Mucosa of stomach (tissue), 1 donor: ENCODE results near the gene PNMA5.
A peak's percentile ranks its signal among the peaks of the same experiment; 100 is the strongest.
"Not testable (repeated sequence)": the region's sequence is repeated elsewhere in the genome, so short reads cannot be mapped to it uniquely, and the experiment has no call there.

Experiments
- H3K27me3 ChIP-seq: one replicate; pipeline ENCODE4 v1.7.0; 2013; ENCODE audit warnings: mild to moderate bottlenecking, low read length; ENCODE audit not compliant: control insufficient read depth, insufficient read depth
- H3K36me3 ChIP-seq: one replicate; pipeline ENCODE4 v1.7.0; 2013; ENCODE audit warnings: low read length; ENCODE audit not compliant: control insufficient read depth, insufficient read depth
- H3K4me1 ChIP-seq: one replicate; pipeline ENCODE4 v1.7.0; 2013; ENCODE audit warnings: mild to moderate bottlenecking, low read length; ENCODE audit not compliant: control insufficient read depth, insufficient read depth
- H3K4me3 ChIP-seq: one replicate; pipeline ENCODE4 v1.7.0; 2013; ENCODE audit warnings: low read length
- H3K9ac ChIP-seq: one replicate; pipeline ENCODE4 v1.7.0; 2013; ENCODE audit warnings: mild to moderate bottlenecking, low read length, moderate library complexity
- H3K9me3 ChIP-seq: one replicate; pipeline ENCODE4 v1.7.0; 2013; ENCODE audit warnings: mild to moderate bottlenecking, low read length, moderate library complexity; ENCODE audit not compliant: control insufficient read depth
- donor health status: Pancreatic carcinoma.

The PNMA5 gene

DNA sequence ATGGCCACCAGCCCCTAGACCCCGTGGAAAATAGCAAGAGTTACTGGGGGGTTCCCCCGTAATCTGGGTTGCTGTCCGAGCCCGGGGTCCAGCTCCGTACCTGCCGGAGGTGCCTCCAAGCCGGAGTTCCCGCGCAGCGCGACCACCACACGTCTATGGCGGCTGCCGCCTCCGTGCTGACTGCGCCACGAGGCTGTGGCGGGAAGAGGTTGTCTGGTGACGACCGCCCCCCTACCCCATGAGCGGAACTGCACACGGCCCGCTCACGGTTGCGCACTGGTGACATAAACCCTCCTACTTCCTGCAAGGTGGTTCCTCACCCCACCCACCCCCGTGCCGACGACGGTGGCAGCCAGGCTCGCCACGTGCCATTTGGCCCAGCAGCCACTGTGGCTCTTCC lies at the start of gene PNMA5:
Gene PNMA5 (minus strand): TSS at position 184 of the 400 bp plus-strand sequence. CDS start 2,518 bp downstream, outside the sequence.
- H3K36me3 ChIP-seq, result no peaks in the 10 kb centered on the region
- H3K9me3 ChIP-seq, result no peaks in the 10 kb centered on the region
- H3K9ac ChIP-seq, result no peak within 1 kb of the TSS
- no peaks in the 10 kb centered on the region for H3K27me3 ChIP-seq
- no peaks in the 10 kb centered on the region for H3K4me1 ChIP-seq
- no peak within 1 kb of the TSS for H3K4me3 ChIP-seq

- no peak overlapping the region for H3K4me3 ChIP-seq
- H3K36me3 ChIP-seq, result no peaks in the 10 kb centered on the region
- no peaks in the 10 kb centered on the region for H3K27me3 ChIP-seq
- peaks cover 3% of the 10 kb centered on the region for H3K4me1 ChIP-seq
- H3K9me3 ChIP-seq, result no peaks in the 10 kb centered on the region
- peak overlapping the region; percentile 28 for H3K9ac ChIP-seq
Observed at GRCh38 chrX:153032397-153033118, 38.6 kb upstream of the PNMA5 start.

DNA sequence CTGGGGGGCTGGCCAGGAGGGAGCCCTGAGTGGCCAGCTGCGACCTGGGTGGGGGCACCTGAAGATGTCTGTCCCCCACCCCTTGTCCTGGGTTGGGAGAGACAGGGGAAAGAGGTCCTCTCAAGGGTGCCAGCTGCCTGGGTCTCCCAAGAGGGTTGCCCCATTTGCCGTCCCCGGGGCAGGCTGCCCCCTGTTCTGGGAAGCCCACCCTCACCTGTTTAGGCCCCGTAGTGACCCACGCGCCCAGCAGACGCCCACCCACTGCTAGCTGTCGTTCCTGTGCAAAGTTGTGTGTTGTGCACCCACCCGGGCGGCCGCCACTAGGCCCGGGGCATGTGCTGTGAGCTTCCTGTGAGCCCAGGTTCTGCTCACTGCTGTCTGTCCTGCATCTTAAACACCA lies 36.9 kb upstream of the PNMA5 start:
- H3K27me3 ChIP-seq, result no peaks in the 10 kb centered on the region
- H3K4me1 ChIP-seq, result peaks cover 3% of the 10 kb centered on the region
- H3K9me3 ChIP-seq, result no peaks in the 10 kb centered on the region
- no peaks in the 10 kb centered on the region for H3K36me3 ChIP-seq
- no peak overlapping the region for H3K4me3 ChIP-seq
- no peak overlapping the region for H3K9ac ChIP-seq

DNA sequence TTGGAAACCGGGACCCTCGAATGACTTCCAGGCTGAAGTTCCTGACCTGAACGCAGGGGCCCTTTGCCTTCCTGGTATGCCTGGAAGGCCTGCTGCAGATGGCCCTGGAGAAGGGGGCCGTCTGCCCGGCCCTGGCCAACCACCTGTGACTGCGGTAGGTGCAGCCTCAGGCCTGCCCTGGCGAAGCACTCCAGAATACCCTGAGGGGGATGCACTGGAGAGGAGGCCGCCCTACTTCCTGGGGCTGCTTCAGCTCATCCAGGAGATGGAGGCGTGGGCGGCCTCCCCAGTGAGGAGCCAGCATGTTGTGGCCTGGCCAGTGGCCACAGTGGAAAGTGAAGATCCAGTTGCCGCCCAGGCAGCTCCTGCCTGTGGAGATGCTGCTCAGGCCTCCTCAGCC lies 36.0 kb upstream of the PNMA5 start:
- H3K4me3 ChIP-seq, result no peak overlapping the region

DNA sequence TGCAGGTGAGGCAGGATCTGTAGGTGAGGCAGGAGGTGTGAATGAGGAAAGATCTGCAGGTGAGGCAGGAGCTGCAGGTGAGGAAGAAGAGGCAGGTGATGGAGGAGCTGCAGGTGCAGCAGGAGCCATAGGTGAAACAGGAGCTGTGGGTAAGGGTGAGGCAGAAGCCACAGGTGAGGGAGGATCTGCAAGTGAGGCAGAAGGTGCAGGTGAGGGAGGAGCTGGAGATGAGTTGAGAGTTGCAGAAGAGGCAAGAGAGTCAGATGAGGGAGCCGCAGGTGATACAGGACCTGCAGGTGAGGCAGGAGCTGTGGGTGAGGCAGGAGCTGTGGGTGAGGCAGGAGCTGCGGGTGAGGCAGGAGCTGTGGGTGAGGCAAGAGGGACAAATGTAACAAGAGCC lies 35.2 kb upstream of the PNMA5 start:
- H3K36me3 ChIP-seq, result no peaks in the 10 kb centered on the region
- no peaks in the 10 kb centered on the region for H3K27me3 ChIP-seq
- H3K4me3 ChIP-seq, result no peak overlapping the region

More for the DNA sequence above, 36.0 kb upstream of the PNMA5 start:
- Histone ChIP-seq H3K9ac (no peak overlapping the region), H3K36me3 (no peaks in the 10 kb centered on the region), H3K4me1 (peaks cover 3% of the 10 kb centered on the region), H3K9me3 (no peaks in the 10 kb centered on the region), H3K27me3 (no peaks in the 10 kb centered on the region)

GRCh38 chrX:153028487-153028886 lies 34.6 kb upstream of the PNMA5 start:
- not testable (repeated sequence) for H3K4me1 ChIP-seq, H3K9me3 ChIP-seq, H3K36me3 ChIP-seq, H3K4me3 ChIP-seq, H3K27me3 ChIP-seq, H3K9ac ChIP-seq

More for the DNA sequence above, 35.2 kb upstream of the PNMA5 start:
- H3K4me1 ChIP-seq, result peaks cover 3% of the 10 kb centered on the region
- no peaks in the 10 kb centered on the region for H3K9me3 ChIP-seq
- no peak overlapping the region for H3K9ac ChIP-seq

DNA sequence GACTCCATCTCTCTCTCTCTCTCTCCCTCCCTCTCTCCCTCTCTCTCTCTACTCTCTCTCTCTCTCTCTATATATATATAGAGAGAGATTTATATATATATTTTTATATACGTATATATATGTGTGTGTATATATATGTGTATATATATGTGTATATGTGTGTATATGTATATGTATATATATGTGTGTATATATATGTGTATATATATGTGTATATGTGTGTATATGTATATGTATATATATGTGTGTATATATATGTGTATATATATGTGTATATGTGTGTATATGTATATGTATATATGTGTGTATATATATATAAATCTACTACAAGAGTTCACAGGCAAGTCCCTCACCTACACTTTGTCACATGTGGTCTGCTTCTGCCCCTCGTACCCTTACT lies 32.6 kb upstream of the PNMA5 start:
- not testable (repeated sequence) for H3K9ac ChIP-seq, H3K4me3 ChIP-seq, H3K4me1 ChIP-seq, H3K36me3 ChIP-seq, H3K27me3 ChIP-seq, H3K9me3 ChIP-seq

DNA sequence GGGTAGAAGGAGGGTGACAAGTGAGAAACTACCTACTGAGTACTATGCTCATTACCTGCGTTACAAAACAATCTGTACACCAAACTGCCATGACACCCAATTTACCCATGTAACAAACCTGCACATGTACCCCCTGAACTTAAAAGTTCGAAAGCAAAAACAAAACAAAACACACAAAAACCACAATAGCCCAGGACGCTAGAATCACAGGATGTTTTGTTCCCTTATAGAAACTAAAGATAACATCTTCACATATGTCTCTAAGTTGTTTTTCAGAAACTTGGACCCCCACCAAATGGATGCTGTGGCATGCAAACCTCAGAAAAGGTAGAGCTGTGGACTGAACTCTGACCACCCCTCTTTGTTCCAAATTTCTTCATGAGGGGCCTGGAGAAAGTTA lies 25.2 kb upstream of the PNMA5 start:
- Histone ChIP-seq H3K9ac (no peak overlapping the region), H3K4me3 (no peak overlapping the region), H3K36me3 (no peaks in the 10 kb centered on the region), H3K27me3 (no peaks in the 10 kb centered on the region), H3K9me3 (no peaks in the 10 kb centered on the region), H3K4me1 (no peaks in the 10 kb centered on the region)

- not testable (repeated sequence) for H3K27me3 ChIP-seq, H3K9ac ChIP-seq, H3K4me1 ChIP-seq, H3K9me3 ChIP-seq, H3K4me3 ChIP-seq, H3K36me3 ChIP-seq
Observed at GRCh38 chrX:153017174-153017573, 23.3 kb upstream of the PNMA5 start.

GRCh38 chrX:153004780-153005179 lies 10.9 kb upstream of the PNMA5 start:
- H3K4me1 ChIP-seq, result peaks cover 9% of the 10 kb centered on the region
- H3K27me3 ChIP-seq, result no peaks in the 10 kb centered on the region
- no peak overlapping the region for H3K4me3 ChIP-seq
- no peaks in the 10 kb centered on the region for H3K9me3 ChIP-seq
- no peaks in the 10 kb centered on the region for H3K36me3 ChIP-seq
- H3K9ac ChIP-seq, result no peak overlapping the region

GRCh38 chrX:153003981-153004380 lies 10.1 kb upstream of the PNMA5 start:
- no peaks in the 10 kb centered on the region for H3K36me3 ChIP-seq
- peaks cover 9% of the 10 kb centered on the region for H3K4me1 ChIP-seq
- H3K9me3 ChIP-seq, result no peaks in the 10 kb centered on the region
- no peak overlapping the region for H3K4me3 ChIP-seq
- no peaks in the 10 kb centered on the region for H3K27me3 ChIP-seq
- no peak overlapping the region for H3K9ac ChIP-seq

GRCh38 chrX:153002182-153002581 lies 8.3 kb upstream of the PNMA5 start:
- H3K27me3 ChIP-seq, H3K4me1 ChIP-seq, H3K36me3 ChIP-seq, H3K4me3 ChIP-seq, H3K9ac ChIP-seq, H3K9me3 ChIP-seq: not testable (repeated sequence)

DNA sequence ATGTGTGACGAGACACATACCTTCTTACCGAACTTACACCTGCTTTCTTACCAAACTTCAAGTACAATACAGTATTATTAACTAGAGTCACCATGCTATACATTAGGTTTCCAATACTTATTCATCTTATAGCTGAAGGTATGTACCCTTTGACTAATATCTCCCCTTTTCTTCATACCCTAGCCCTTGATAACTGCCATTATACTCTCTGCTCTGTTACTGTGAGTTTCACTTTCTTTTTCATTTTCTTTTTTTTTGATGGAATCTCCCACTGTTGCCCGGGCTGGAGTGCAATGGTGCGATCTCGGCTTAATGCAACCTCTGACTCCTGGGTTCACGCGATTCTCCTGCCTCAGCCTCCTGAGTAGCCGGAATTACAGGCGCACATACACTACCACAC lies 3.4 kb upstream of the PNMA5 start:
- Histone ChIP-seq H3K36me3 (no peaks in the 10 kb centered on the region), H3K4me1 (no peaks in the 10 kb centered on the region), H3K27me3 (no peaks in the 10 kb centered on the region), H3K9me3 (no peaks in the 10 kb centered on the region), H3K4me3 (no peak overlapping the region), H3K9ac (no peak overlapping the region)
